ENCODE measurements around the gene OSBPL1A. TPM values are rescaled to one million over a fixed set of nuclear protein-coding genes. Genes with fewer than 3 reads are reported as not detected.

Gene OSBPL1A
- total and polyA plus RNA-seq, 2 of the 8 experiments (the other 6 are each of a cell fraction or from before 2014, with no cell fraction given) = 53.2 to 74.9 TPM

DNA sequence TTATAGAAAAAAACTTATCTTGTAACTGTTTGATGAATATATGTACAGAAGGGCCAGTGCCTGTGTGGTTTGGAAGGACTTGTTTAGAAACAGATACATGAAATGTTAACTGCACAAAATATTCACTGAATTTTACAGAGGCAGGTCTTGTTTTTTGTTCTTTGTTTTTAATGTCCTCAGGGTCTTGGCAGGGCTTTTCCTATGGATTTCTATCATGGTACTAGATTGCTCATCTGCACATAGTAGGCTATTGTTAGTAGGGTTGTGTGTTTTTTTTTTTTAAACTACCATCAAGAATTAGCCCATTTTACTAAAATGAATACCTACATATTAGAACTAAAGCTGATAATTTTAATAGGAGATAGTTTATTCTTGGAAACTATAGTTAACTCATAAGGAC lies 255.2 kb downstream of the OSBPL1A start:
- Histone ChIP-seq H2BK120ac (replicated peaks; ENCODE audit: low read depth, low read length) (no peak overlapping the region), H3K79me1 (ENCODE audit: low read depth, low read length) (no peaks in the 10 kb centered on the region), H3K27me3 (replicated peaks in 1 of 4; ENCODE audit: control insufficient read depth in 3 of 4, extremely low read depth in 1 of 4, insufficient read depth in 3 of 4, low read length in 3 of 4) (no peaks in the 10 kb centered on the region), H4K91ac (replicated peaks; ENCODE audit: insufficient read length, low read length) (no peak overlapping the region), H4K20me1 (replicated peaks in 1 of 2; ENCODE audit: control insufficient read depth in 1 of 2, insufficient read depth in 2 of 2, low read length in 2 of 2) (no peaks in the 10 kb centered on the region), H2BK20ac (ENCODE audit: low read length) (no peak overlapping the region), H3K9me3 (ENCODE audit: insufficient read depth in 2 of 2, low read depth in 1 of 2, low read length in 1 of 2) (no peaks in the 10 kb centered on the region), H3K56ac (replicated peaks; ENCODE audit: insufficient read length, low read depth, low read length) (no peak overlapping the region), H2BK12ac (ENCODE audit: low read depth, low read length) (no peak overlapping the region), H4K5ac (ENCODE audit: insufficient read length, low read depth, low read length) (no peak overlapping the region), H2AK5ac (ENCODE audit: low read depth, low read length) (no peak overlapping the region), H2BK5ac (ENCODE audit: low read depth, low read length) (no peak overlapping the region), H3K27ac (ENCODE audit: low read depth, low read length) (no peak overlapping the region), H3K4me2 (ENCODE audit: insufficient read depth in 1 of 2, low read depth in 2 of 2, low read length in 2 of 2) (no peak overlapping the region), H3K4me3 (ENCODE audit: extremely low read depth in 1 of 4, insufficient read depth in 2 of 4, low read depth in 3 of 4, low read length in 4 of 4) (no peak overlapping the region), H3K14ac (ENCODE audit: insufficient read length) (no peak overlapping the region), H3K36me3 (ENCODE audit: control insufficient read depth in 2 of 4, insufficient read depth in 4 of 4, low read length in 3 of 4) (peaks cover 0 to 7% (median 0%) of the 10 kb centered on the region in 4 experiments; a peak in 1 of 8 replicates), H3K4me1 (replicated peaks in 1 of 4; ENCODE audit: control insufficient read depth in 3 of 4, insufficient read depth in 4 of 4, low read length in 3 of 4) (peaks cover 0 to 3% (median under 1%) of the 10 kb centered on the region in 4 experiments; a peak in 3 of 7 replicates), H3K79me2 (ENCODE audit: control insufficient read depth in 1 of 2, insufficient read depth in 2 of 2, low read length in 2 of 2) (no peaks in the 10 kb centered on the region), H3K18ac (ENCODE audit: extremely low read depth, low read length) (no peak overlapping the region), H2BK15ac (ENCODE audit: low read length) (no peak overlapping the region), H3K9ac (replicated peaks in 1 of 4; ENCODE audit: extremely low read depth in 1 of 4, low read depth in 3 of 4, low read length in 3 of 4) (no peak overlapping the region), H3K23me2 (ENCODE audit: low read depth, low read length) (peaks cover 4% of the 10 kb centered on the region; the same call in 1 of the 2 replicates), H4K8ac (ENCODE audit: extremely low read depth, insufficient read depth, low read length) (no peak overlapping the region), H3K4ac (replicated peaks; ENCODE audit: insufficient read length, low read depth, low read length) (no peak overlapping the region), H2AFZ (ENCODE audit: low read length) (no peak overlapping the region), H3K23ac (ENCODE audit: insufficient read length) (no peak overlapping the region)
- ChIA-PET CTCF (ENCODE audit: partially characterized antibody) (no interaction called here), POLR2A (ENCODE audit: partially characterized antibody) (interaction anchor here (1.6 kb wide), 1 partner anchor 14 kb away, joined by 4 read pairs; no protein-coding TSS in a partner anchor)
- no peak for DNase-seq (ENCODE audit: low read depth in 1 of 2, low spot score in 2 of 2)
- TF ChIP-seq CHD2 (IDR thresholded peaks at IDR 0.05; ENCODE audit: low read length) (no peak), SIN3A (conservative IDR thresholded peaks at IDR 0.05 in 1 of 2, IDR thresholded peaks at IDR 0.05 in 1 of 2; ENCODE audit: low read depth in 1 of 2, low read length in 2 of 2) (no peak), TCF12 (IDR thresholded peaks at IDR 0.05; ENCODE audit: low read depth, low read length) (no peak), BCL11A (IDR thresholded peaks at IDR 0.05; ENCODE audit: low read depth in 2 of 2, low read length in 2 of 2) (no peak), SP2 (IDR thresholded peaks at IDR 0.05; ENCODE audit: low read length) (no peak)
- FAIRE-seq = no peak
